Activated CD8-positive, alpha-beta memory T cell treated with anti-CD3 and anti-CD28 coated beads, Interleukin-2, amount 50 U/mL, for 4 hours (primary cell): ENCODE results near the gene JMJD1C.
"Not testable (repeated sequence)": the region's sequence is repeated elsewhere in the genome, so short reads cannot be mapped to it uniquely, and the experiment has no call there.

Source experiments
- DNase-seq: peaks from one replicate; pipeline ENCODE4 v3.0.0-alpha.2; 2020

The JMJD1C gene

GRCh38 chr10:63154546-63155387 is 311.0 kb downstream of the JMJD1C start:
- no peak for DNase-seq

- DNase-seq: not testable (repeated sequence)
These were observed 311.8 kb downstream of the JMJD1C start for GRCh38 chr10:63153868-63154545.

- DNase-seq: no peak
These were observed 315.0 kb downstream of the JMJD1C start for GRCh38 chr10:63150745-63151144.

- DNase-seq: no peak
These were observed 319.3 kb downstream of the JMJD1C start for GRCh38 chr10:63146503-63146902.

GRCh38 chr10:63145782-63146181 is 320.0 kb downstream of the JMJD1C start:
- no peak for DNase-seq

GRCh38 chr10:63143987-63144386 is 321.8 kb downstream of the JMJD1C start:
- no peak for DNase-seq

- DNase-seq: no peak
These were observed 323.6 kb downstream of the JMJD1C start for GRCh38 chr10:63142136-63142535.

- DNase-seq: no peak
These were observed 325.7 kb downstream of the JMJD1C start for GRCh38 chr10:63140077-63140476.

- no peak for DNase-seq
These were observed 328.5 kb downstream of the JMJD1C start for GRCh38 chr10:63137306-63137705.

GRCh38 chr10:63133821-63134557 is 331.8 kb downstream of the JMJD1C start:
- DNase-seq: no peak

GRCh38 chr10:63133056-63133820 is 332.5 kb downstream of the JMJD1C start, which contains the start of gene NRBF2:
Gene NRBF2, plus strand, starts transcription at chr10:63133328. Its CDS starts 143 bp downstream, at chr10:63133471.
- peak; percentile 97 for DNase-seq

GRCh38 chr10:63132651-63133055 is 333.1 kb downstream of the JMJD1C start:
- no peak for DNase-seq

- DNase-seq: no peak
These were observed 335.9 kb downstream of the JMJD1C start for GRCh38 chr10:63129888-63130287.

GRCh38 chr10:63128443-63128842 is 337.3 kb downstream of the JMJD1C start:
- no peak for DNase-seq

GRCh38 chr10:63125459-63125858 is 340.3 kb downstream of the JMJD1C start:
- DNase-seq: no peak

GRCh38 chr10:63123727-63124362 is 341.9 kb downstream of the JMJD1C start:
- no peak for DNase-seq

- DNase-seq: no peak
These were observed 345.2 kb downstream of the JMJD1C start for GRCh38 chr10:63120554-63120953.

GRCh38 chr10:63119041-63119440 is 346.7 kb downstream of the JMJD1C start:
- no peak for DNase-seq
